Neutrophil (primary cell): ENCODE results near the gene PITPNC1.
"Not testable (repeated sequence)": the region's sequence is repeated elsewhere in the genome, so short reads cannot be mapped to it uniquely, and the experiment has no call there.

ENCODE experiments used
- H3K27ac ChIP-seq: fragments of 200-600 bp; sonication (generic); 2 replicates; pipeline ENCODE4 v1.5.1; 2016; ENCODE audit warnings: mild to moderate bottlenecking, moderate library complexity
- H3K27me3 ChIP-seq: fragments of 200-600 bp; sonication (generic); 2 replicates; pipeline ENCODE4 v1.6.0; 2016; ENCODE audit warnings: mild to moderate bottlenecking
- H3K36me3 ChIP-seq: fragments of 200-600 bp; sonication (generic); 2 replicates; pipeline ENCODE4 v1.5.1; 2017
- H3K4me1 ChIP-seq, 2 experiments: fragments of 200-600 bp in 1 of 2; sonication (generic) in 1 of 2; 1 replicate in 1 of 2; 2 replicates in 1 of 2; pipeline versions ENCODE4 v1.5.1 to v1.6.1; 2013 to 2016; ENCODE audit warnings: low read depth in 1 of 2, low read length in 1 of 2, mild to moderate bottlenecking in 1 of 2, moderate library complexity in 1 of 2; ENCODE audit not compliant: control insufficient read depth in 1 of 2, insufficient read depth in 1 of 2
- H3K4me3 ChIP-seq, 2 experiments: fragments of 200-600 bp in 1 of 2; sonication (generic) in 1 of 2; 1 replicate in 1 of 2; 2 replicates in 1 of 2; pipeline ENCODE4 v1.5.1; 2013 to 2016; ENCODE audit warnings: low read depth in 1 of 2, low read length in 1 of 2, mild to moderate bottlenecking in 1 of 2, moderate library complexity in 1 of 2
- H3K9me3 ChIP-seq: fragments of 200-600 bp; sonication (generic); 2 replicates; pipeline ENCODE4 v1.5.1; 2016
- TF ChIP-seq, protein P1 (sequence below): fragments of 200-600 bp; sonication (generic); IDR thresholded peaks from 2 replicates; pipeline ENCODE4 v1.5.1; 2016; ENCODE audit warnings: antibody characterized with exemption

Gene PITPNC1

DNA sequence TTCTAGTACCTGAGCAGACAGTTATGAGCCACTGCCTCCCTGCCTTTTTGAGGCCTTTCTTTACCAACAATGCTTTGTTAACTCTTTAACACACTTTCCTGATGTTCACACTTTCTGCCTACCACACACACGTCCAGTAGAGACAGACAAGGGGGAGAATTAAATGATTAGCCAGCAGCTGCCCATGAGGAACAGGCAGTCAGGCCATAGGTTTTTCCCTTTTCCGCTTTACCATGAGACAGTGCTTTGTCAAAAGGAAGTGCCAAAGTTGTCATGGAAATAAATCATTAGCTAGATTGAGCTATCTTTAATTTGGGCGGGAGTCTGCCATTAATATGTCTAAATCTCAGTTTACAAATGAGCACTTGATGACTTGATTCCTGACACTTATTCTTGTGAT is 102.1 kb downstream of the PITPNC1 start:
- Histone ChIP-seq H3K4me3 (no peak overlapping the region), H3K27ac (no peak overlapping the region), H3K4me1 (peaks cover 8 to 15% of the 10 kb centered on the region in 2 experiments), H3K36me3 (no peaks in the 10 kb centered on the region), H3K27me3 (no peaks in the 10 kb centered on the region), H3K9me3 (no peaks in the 10 kb centered on the region)
- TF ChIP-seq, protein P1, sequence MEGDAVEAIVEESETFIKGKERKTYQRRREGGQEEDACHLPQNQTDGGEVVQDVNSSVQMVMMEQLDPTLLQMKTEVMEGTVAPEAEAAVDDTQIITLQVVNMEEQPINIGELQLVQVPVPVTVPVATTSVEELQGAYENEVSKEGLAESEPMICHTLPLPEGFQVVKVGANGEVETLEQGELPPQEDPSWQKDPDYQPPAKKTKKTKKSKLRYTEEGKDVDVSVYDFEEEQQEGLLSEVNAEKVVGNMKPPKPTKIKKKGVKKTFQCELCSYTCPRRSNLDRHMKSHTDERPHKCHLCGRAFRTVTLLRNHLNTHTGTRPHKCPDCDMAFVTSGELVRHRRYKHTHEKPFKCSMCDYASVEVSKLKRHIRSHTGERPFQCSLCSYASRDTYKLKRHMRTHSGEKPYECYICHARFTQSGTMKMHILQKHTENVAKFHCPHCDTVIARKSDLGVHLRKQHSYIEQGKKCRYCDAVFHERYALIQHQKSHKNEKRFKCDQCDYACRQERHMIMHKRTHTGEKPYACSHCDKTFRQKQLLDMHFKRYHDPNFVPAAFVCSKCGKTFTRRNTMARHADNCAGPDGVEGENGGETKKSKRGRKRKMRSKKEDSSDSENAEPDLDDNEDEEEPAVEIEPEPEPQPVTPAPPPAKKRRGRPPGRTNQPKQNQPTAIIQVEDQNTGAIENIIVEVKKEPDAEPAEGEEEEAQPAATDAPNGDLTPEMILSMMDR = no peak

DNA sequence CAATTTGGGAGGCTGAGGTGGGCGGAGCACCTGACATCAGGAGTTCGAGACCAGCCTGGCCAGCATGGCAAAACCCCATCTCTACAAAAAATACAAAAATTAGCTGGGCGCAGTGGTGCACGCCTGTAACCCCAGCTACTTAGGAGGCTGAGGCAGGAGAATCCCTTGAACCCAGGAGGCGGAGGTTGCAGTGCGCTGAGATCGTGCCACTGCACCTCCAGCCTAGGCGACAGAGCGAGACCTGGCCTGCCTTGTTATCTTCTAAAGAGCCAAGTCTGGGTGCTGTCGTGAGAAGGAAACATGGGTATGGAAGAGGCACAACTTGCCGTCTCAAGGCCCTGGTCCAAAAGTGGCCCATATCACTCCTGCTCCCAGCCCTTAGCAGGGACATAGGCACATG is 103.9 kb downstream of the PITPNC1 start:
- not testable (repeated sequence) for H3K9me3 ChIP-seq, H3K4me1 ChIP-seq, H3K36me3 ChIP-seq, H3K27ac ChIP-seq, H3K4me3 ChIP-seq, H3K27me3 ChIP-seq

DNA sequence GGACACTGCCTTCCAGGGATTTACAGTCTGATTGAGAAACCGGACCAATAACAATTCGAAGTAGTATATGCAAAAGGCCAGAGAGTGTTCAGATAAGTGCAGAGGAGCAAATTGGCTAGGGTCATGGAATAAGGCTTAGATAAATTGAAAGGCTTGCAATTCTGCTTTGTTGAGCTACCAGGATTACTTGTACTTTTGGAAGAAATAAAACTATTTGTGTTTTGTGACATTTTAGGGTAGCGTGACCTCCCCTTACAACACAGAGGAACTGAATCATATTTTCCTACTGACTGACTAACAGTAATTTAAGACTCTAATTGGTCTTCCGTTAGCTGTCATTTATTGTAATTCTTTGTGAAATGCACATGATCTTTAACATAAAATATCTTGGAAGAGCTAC is 104.7 kb downstream of the PITPNC1 start:
- H3K27ac ChIP-seq = no peak overlapping the region
- peaks cover 4 to 10% of the 10 kb centered on the region in 2 experiments for H3K4me1 ChIP-seq
- H3K27me3 ChIP-seq = no peaks in the 10 kb centered on the region
- no peak overlapping the region for H3K4me3 ChIP-seq
- TF ChIP-seq, protein P1 = no peak
- H3K9me3 ChIP-seq = no peaks in the 10 kb centered on the region
- H3K36me3 ChIP-seq = no peaks in the 10 kb centered on the region

DNA sequence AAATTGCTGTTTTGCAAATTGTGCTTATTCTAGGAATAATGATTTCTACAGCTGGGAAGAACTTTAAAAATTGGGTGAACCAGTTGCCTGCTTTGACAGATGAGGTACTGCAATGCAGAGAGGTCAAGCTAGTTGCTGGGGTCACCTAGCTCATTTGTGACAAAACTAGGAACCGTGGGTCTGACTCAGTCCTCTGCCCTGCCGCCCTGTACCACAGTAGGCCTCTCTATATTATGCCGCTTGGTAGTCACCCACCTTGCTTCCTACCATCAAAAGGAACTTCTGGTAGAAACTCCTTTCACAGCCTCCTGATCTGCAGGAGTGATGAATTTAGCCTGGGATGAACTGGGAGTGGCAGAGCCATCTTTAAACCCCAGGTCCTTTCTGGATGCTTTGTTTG is 105.7 kb downstream of the PITPNC1 start:
- Histone ChIP-seq H3K9me3 (no peaks in the 10 kb centered on the region), H3K36me3 (no peaks in the 10 kb centered on the region), H3K27ac (no peak overlapping the region), H3K4me1 (peaks cover 11 to 20% of the 10 kb centered on the region in 2 experiments), H3K27me3 (no peaks in the 10 kb centered on the region), H3K4me3 (no peak overlapping the region)
- TF ChIP-seq, protein P1 = no peak

DNA sequence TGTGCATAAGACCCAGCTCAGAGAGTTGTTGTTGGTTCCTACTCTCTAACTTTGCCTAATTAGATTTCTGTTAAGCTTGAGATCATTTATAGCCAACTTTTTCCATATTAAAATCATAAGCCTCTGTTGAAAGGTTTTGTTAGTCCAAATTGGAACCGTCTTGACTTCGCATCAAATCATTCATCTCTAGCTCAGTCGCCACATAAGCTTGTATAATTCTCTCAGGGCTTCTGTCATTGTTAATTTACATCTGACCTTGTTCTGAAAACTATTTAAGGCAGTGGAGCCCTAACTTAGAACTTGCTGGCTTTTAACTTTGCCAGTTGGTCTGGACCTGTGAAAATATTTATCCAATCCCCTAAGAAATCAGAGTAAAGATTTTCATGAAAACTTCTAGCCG is 107.2 kb downstream of the PITPNC1 start:
- H3K27me3 ChIP-seq = no peaks in the 10 kb centered on the region
- no peak overlapping the region for H3K27ac ChIP-seq
- TF ChIP-seq, protein P1 = no peak

DNA sequence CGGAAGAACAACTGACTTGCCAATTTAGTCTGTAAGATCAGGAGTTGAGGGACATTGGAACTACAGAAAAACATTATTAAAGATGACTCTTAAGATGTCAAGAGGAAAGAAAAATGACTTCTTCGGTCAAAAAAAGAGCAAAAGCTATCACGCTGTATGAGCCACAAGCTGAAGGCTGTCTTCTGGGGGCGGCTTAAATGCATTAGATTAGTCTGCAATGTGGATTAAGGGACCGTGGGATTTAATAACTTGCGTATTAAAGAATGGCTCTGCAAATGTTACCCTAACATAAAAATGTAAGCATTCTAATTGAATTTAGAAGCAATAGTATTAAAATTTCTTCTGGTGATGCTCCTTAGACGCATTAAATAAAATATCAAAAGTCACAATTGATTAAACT is 108.6 kb downstream of the PITPNC1 start:
- Histone ChIP-seq H3K4me1 (peaks cover 11 to 21% of the 10 kb centered on the region in 2 experiments), H3K27me3 (no peaks in the 10 kb centered on the region), H3K27ac (no peak overlapping the region), H3K9me3 (no peaks in the 10 kb centered on the region), H3K4me3 (no peak overlapping the region), H3K36me3 (no peaks in the 10 kb centered on the region)
- TF ChIP-seq, protein P1 = no peak

More for the DNA sequence above, 107.2 kb downstream of the PITPNC1 start:
- Histone ChIP-seq H3K9me3 (no peaks in the 10 kb centered on the region), H3K4me1 (peaks cover 11 to 21% of the 10 kb centered on the region in 2 experiments), H3K36me3 (no peaks in the 10 kb centered on the region), H3K4me3 (no peak overlapping the region)
